Stimulated activated CD4-positive, alpha-beta T cell treated with anti-CD3 and anti-CD28 coated beads, Interleukin-1b, Interleukin-23, amount 100 ng/mL, for 4 hours (primary cell): ENCODE data around the gene SNURF.
"Not testable (repeated sequence)": the region's sequence is repeated elsewhere in the genome, so short reads cannot be mapped to it uniquely, and the experiment has no call there.

Experiments
- DNase-seq, 2 donors: peaks; one replicate each; pipeline ENCODE4 v3.0.0-alpha.2; 2020; ENCODE audit warnings: low read depth in 2 of 2

SNURF gene

GRCh38 chr15:24971052-24971451, 16.3 kb downstream of the SNURF start:
- no peak for DNase-seq

- no peak for DNase-seq
Observed at GRCh38 chr15:24971772-24972171, 17.0 kb downstream of the SNURF start.

- not testable (repeated sequence) for DNase-seq
Observed at GRCh38 chr15:24972707-24973106, 17.9 kb downstream of the SNURF start.

GRCh38 chr15:24976932-24977331, 22.1 kb downstream of the SNURF start:
- DNase-seq: no peak

- no peak for DNase-seq
Observed at GRCh38 chr15:24977686-24978085, 22.9 kb downstream of the SNURF start.

GRCh38 chr15:24985224-24985623, 30.4 kb downstream of the SNURF start:
- DNase-seq: no peak

DNA sequence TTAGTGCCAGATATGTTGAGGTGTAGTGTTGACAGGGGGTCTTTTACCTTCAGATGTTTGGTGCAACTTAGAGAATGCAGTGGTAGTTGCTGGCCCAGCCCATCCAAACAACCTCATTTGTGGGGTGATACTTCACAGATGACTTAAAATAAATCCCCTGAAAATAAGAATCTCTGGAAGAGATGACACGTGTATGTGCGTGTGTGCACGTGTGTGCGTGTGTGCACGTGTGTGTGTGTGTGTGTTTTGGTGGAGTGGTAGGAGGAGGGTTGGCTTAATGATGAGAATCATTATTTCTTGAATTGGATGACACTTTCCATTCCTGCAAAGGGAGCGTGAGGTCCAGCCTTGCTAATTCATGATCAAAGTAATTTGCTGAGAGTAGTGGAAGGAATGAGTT, 31.9 kb downstream of the SNURF start:
- no peak for DNase-seq
